ENCODE measurements around the gene ATP8A2.

Gene ATP8A2

GRCh38 chr13:25625414-25625813, 253.6 kb downstream of the ATP8A2 start:
- DNase-seq (ENCODE audit: low read depth, low spot score) = no peak

GRCh38 chr13:25630329-25630900, 258.6 kb downstream of the ATP8A2 start:
- DNase-seq (ENCODE audit: low read depth, low spot score) = no peak

GRCh38 chr13:25632166-25632888, 260.6 kb downstream of the ATP8A2 start:
- peak; percentile 50 for DNase-seq (ENCODE audit: low read depth, low spot score)

- DNase-seq (ENCODE audit: low read depth, low spot score) = no peak
Measured at GRCh38 chr13:25633093-25633492, 261.3 kb downstream of the ATP8A2 start.

- no peak for DNase-seq (ENCODE audit: low read depth, low spot score)
Measured at GRCh38 chr13:25645681-25646080, 273.9 kb downstream of the ATP8A2 start.

- DNase-seq (ENCODE audit: low read depth, low spot score) = no peak
Measured at GRCh38 chr13:25649001-25649633, 277.3 kb downstream of the ATP8A2 start.

GRCh38 chr13:25652764-25653163, 281.0 kb downstream of the ATP8A2 start:
- peak; percentile 56 for DNase-seq (ENCODE audit: low read depth, low spot score)

- DNase-seq (ENCODE audit: low read depth, low spot score) = no peak
Measured at GRCh38 chr13:25654322-25654721, 282.5 kb downstream of the ATP8A2 start.

- DNase-seq (ENCODE audit: low read depth, low spot score) = no peak
Measured at GRCh38 chr13:25657157-25657556, 285.4 kb downstream of the ATP8A2 start.

- DNase-seq (ENCODE audit: low read depth, low spot score) = no peak
Measured at GRCh38 chr13:25659091-25659795, 287.5 kb downstream of the ATP8A2 start.

- DNase-seq (ENCODE audit: low read depth, low spot score) = no peak
Measured at GRCh38 chr13:25660996-25661395, 289.2 kb downstream of the ATP8A2 start.

- DNase-seq (ENCODE audit: low read depth, low spot score) = no peak
Measured at GRCh38 chr13:25662516-25662915, 290.7 kb downstream of the ATP8A2 start.

- DNase-seq (ENCODE audit: low read depth, low spot score) = no peak
Measured at GRCh38 chr13:25668345-25668744, 296.6 kb downstream of the ATP8A2 start.

- no peak for DNase-seq (ENCODE audit: low read depth, low spot score)
Measured at GRCh38 chr13:25673711-25674110, 301.9 kb downstream of the ATP8A2 start.

GRCh38 chr13:25674371-25674770, 302.6 kb downstream of the ATP8A2 start:
- DNase-seq (ENCODE audit: low read depth, low spot score) = no peak

- DNase-seq (ENCODE audit: low read depth, low spot score) = no peak
Measured at GRCh38 chr13:25675060-25675459, 303.3 kb downstream of the ATP8A2 start.

GRCh38 chr13:25677956-25678355, 306.2 kb downstream of the ATP8A2 start:
- DNase-seq (ENCODE audit: low read depth, low spot score) = no peak

- no peak for DNase-seq (ENCODE audit: low read depth, low spot score)
Measured at GRCh38 chr13:25678398-25678797, 306.6 kb downstream of the ATP8A2 start.

- DNase-seq (ENCODE audit: low read depth, low spot score) = no peak
Measured at GRCh38 chr13:25679159-25679558, 307.4 kb downstream of the ATP8A2 start.

- no peak for DNase-seq (ENCODE audit: low read depth, low spot score)
Measured at GRCh38 chr13:25679936-25680335, 308.2 kb downstream of the ATP8A2 start.

GRCh38 chr13:25682276-25682675, 310.5 kb downstream of the ATP8A2 start:
- DNase-seq (ENCODE audit: low read depth, low spot score) = no peak

GRCh38 chr13:25683056-25683455, 311.3 kb downstream of the ATP8A2 start:
- no peak for DNase-seq (ENCODE audit: low read depth, low spot score)
